Suprapubic skin (tissue), 4 donors: ENCODE measurements around the gene LARP7. TPM values are rescaled to one million over a fixed set of nuclear protein-coding genes. Genes with fewer than 3 reads are reported as not detected.
"Not testable (repeated sequence)": the region's sequence is repeated elsewhere in the genome, so short reads cannot be mapped to it uniquely, and the experiment has no call there.

Source experiments
- DNase-seq, 2 donors: peaks; one replicate each; pipeline ENCODE4 v3.0.0-alpha.2; 2019; ENCODE audit warnings: low spot score in 2 of 2
- H3K27ac ChIP-seq: fragments of 200-600 bp; sonication (generic); one replicate; pipeline ENCODE4 v1.5.1; 2019
- H3K27me3 ChIP-seq: fragments of 200-600 bp; sonication (generic); one replicate; pipeline ENCODE4 v1.5.1; 2019
- H3K36me3 ChIP-seq: fragments of 200-600 bp; sonication (generic); one replicate; pipeline ENCODE4 v1.5.1; 2019
- H3K4me1 ChIP-seq: fragments of 200-600 bp; sonication (generic); one replicate; pipeline ENCODE4 v1.5.1; 2019
- H3K4me3 ChIP-seq: fragments of 200-600 bp; sonication (generic); one replicate; pipeline ENCODE4 v1.5.1; 2019; ENCODE audit warnings: mild to moderate bottlenecking
- H3K9me3 ChIP-seq: fragments of 200-600 bp; sonication (generic); one replicate; pipeline ENCODE4 v1.5.1; 2019
- EP300 ChIP-seq: sonication (generic); formaldehyde crosslinking; IDR thresholded peaks from one replicate; pipeline ENCODE4 v1.6.1; 2017; ENCODE audit warnings: antibody characterized with exemption
- POLR2A ChIP-seq, 2 donors: fragments of 450-650 bp; IDR thresholded peaks; one replicate each; pipeline ENCODE4 v1.6.1; 2017; ENCODE audit warnings: antibody characterized with exemption in 2 of 2, mild to moderate bottlenecking in 2 of 2, moderate library complexity in 2 of 2
- POLR2AphosphoS5 ChIP-seq, 3 donors: sonication (generic); formaldehyde crosslinking; IDR thresholded peaks; one replicate each; pipeline ENCODE4 v1.6.1; 2017; ENCODE audit warnings: antibody characterized with exemption in 3 of 3
- WGBS: methylation state at CpG from one replicate; pipeline ENCODE4 v1.1.5; 2018; 5-methylcytosine and 5-hydroxymethylcytosine counted together
- total RNA-seq, 4 donors: library from RNA; depleted of rRNA; stranded (reverse); fragments of >200 nt; gene quantifications; one replicate each; pipeline ENCODE4 v1.1.0, GENCODE V29; 2016
- TF ChIP-seq, protein P1 (sequence below), 2 donors: fragments of 200-600 bp in 1 of 2; fragments of 450-650 bp in 1 of 2; sonication (generic) in 1 of 2; IDR thresholded peaks; one replicate each; pipeline ENCODE4 v1.5.1; 2016 to 2019; ENCODE audit warnings: antibody characterized with exemption in 2 of 2, mild to moderate bottlenecking in 1 of 2, moderate library complexity in 1 of 2

LARP7 gene
- total RNA-seq, 4 donors from 2014 or later: 24.2 to 33.8 (median 27.5) TPM

GRCh38 chr4:112702892-112703291 lies 65.9 kb downstream of the LARP7 start:
- DNase-seq: no peak
- peaks cover 25% of the 10 kb centered on the region for H3K27me3 ChIP-seq
- H3K36me3 ChIP-seq: no peaks in the 10 kb centered on the region
- WGBS: 82% methylated on average over 1 of the region's 1 CpG
- H3K4me1 ChIP-seq: peaks cover 10% of the 10 kb centered on the region
- no peaks in the 10 kb centered on the region for H3K9me3 ChIP-seq
- no peak for TF ChIP-seq EP300
- TF ChIP-seq POLR2AphosphoS5 (IDR thresholded peaks at IDR 0.05): no peak
- TF ChIP-seq POLR2A (IDR thresholded peaks at IDR 0.05): no peak
- TF ChIP-seq, protein P1, sequence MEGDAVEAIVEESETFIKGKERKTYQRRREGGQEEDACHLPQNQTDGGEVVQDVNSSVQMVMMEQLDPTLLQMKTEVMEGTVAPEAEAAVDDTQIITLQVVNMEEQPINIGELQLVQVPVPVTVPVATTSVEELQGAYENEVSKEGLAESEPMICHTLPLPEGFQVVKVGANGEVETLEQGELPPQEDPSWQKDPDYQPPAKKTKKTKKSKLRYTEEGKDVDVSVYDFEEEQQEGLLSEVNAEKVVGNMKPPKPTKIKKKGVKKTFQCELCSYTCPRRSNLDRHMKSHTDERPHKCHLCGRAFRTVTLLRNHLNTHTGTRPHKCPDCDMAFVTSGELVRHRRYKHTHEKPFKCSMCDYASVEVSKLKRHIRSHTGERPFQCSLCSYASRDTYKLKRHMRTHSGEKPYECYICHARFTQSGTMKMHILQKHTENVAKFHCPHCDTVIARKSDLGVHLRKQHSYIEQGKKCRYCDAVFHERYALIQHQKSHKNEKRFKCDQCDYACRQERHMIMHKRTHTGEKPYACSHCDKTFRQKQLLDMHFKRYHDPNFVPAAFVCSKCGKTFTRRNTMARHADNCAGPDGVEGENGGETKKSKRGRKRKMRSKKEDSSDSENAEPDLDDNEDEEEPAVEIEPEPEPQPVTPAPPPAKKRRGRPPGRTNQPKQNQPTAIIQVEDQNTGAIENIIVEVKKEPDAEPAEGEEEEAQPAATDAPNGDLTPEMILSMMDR (IDR thresholded peaks at IDR 0.05): no peak
- no peak overlapping the region for H3K4me3 ChIP-seq
- no peak overlapping the region for H3K27ac ChIP-seq

DNA sequence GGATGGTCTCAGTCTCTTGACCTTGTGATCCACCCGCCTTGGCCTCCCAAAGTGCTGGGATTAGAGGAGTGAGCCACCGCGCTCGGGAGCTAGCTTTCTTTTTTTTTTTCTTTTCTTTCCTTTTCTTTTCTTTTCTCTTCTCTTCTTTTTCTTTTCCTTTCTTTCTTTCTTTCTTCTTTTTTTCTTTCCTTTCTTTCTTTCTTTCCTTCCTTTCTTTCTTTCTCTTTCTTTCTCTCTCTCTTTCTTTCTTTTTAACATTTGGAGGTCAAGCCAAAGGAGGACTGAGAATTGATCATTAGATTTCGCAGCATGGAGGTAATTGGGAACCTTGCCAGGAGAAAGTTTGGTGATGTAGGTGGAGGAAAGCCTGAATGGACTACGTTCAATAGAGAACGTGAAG lies 67.4 kb downstream of the LARP7 start:
- H3K9me3 ChIP-seq: no peaks in the 10 kb centered on the region
- WGBS: 81% methylated on average over 7 of the region's 7 CpGs
- no peak for DNase-seq
- H3K4me1 ChIP-seq: peaks cover 10% of the 10 kb centered on the region
- H3K27me3 ChIP-seq: peaks cover 25% of the 10 kb centered on the region
- no peak overlapping the region for H3K27ac ChIP-seq
- H3K4me3 ChIP-seq: no peak overlapping the region
- TF ChIP-seq POLR2A (IDR thresholded peaks at IDR 0.05) (no peak), EP300 (no peak), POLR2AphosphoS5 (IDR thresholded peaks at IDR 0.05) (no peak)
- TF ChIP-seq, protein P1 (IDR thresholded peaks at IDR 0.05): no peak
- H3K36me3 ChIP-seq: no peaks in the 10 kb centered on the region

GRCh38 chr4:112704991-112705845 lies 68.3 kb downstream of the LARP7 start:
- WGBS: 1% methylated on average over 29 of the region's 43 CpGs
- Histone ChIP-seq H3K9me3 (no peaks in the 10 kb centered on the region), H3K4me3 (peak overlapping the region; percentile 60), H3K36me3 (no peaks in the 10 kb centered on the region), H3K4me1 (peaks cover 10% of the 10 kb centered on the region), H3K27me3 (peaks cover 25% of the 10 kb centered on the region), H3K27ac (no peak overlapping the region)
- TF ChIP-seq, protein P1 (IDR thresholded peaks at IDR 0.05): no peak
- TF ChIP-seq POLR2A (IDR thresholded peaks at IDR 0.05): no peak
- TF ChIP-seq EP300: no peak
- TF ChIP-seq POLR2AphosphoS5 (IDR thresholded peaks at IDR 0.05): no peak
- peak in 1 of 2 donors; percentile 65 for DNase-seq

GRCh38 chr4:112705891-112706839 lies 69.2 kb downstream of the LARP7 start:
- not testable (repeated sequence) for H3K9me3 ChIP-seq, DNase-seq, H3K27ac ChIP-seq, H3K36me3 ChIP-seq
- Histone ChIP-seq H3K4me1 (peaks cover 10% of the 10 kb centered on the region), H3K27me3 (peaks cover 25% of the 10 kb centered on the region), H3K4me3 (peak overlapping the region; percentile 60)
- 2% methylated on average over 12 of the region's 74 CpGs for WGBS

- TF ChIP-seq POLR2A (IDR thresholded peaks at IDR 0.05) (no peak), POLR2AphosphoS5 (IDR thresholded peaks at IDR 0.05) (no peak), EP300 (no peak)
- TF ChIP-seq, protein P1 (IDR thresholded peaks at IDR 0.05): no peak
- peaks cover 25% of the 10 kb centered on the region for H3K27me3 ChIP-seq
- DNase-seq: no peak
- peak overlapping the region; percentile 60 for H3K4me3 ChIP-seq
- no peaks in the 10 kb centered on the region for H3K9me3 ChIP-seq
- H3K4me1 ChIP-seq: peaks cover 10% of the 10 kb centered on the region
- H3K36me3 ChIP-seq: no peaks in the 10 kb centered on the region
- no peak overlapping the region for H3K27ac ChIP-seq
- 10% methylated on average over 4 of the region's 4 CpGs for WGBS
Measured at GRCh38 chr4:112706840-112707207, 69.9 kb downstream of the LARP7 start.

Other genes with a start within 250 kb of the LARP7 start
- not detected for gene NEUROG2, start 121.0 kb upstream of the LARP7 start, total RNA-seq
- 1 to 10 TPM; 2.0 to 9.7 (median 6.6) TPM for gene ZGRF1, start 234 bp upstream of the LARP7 start, total RNA-seq